HG03103 (cell line): ENCODE measurements around the gene CTIF.
A peak's percentile ranks its signal among the peaks of the same experiment; 100 is the strongest.

Source experiments
- ATAC-seq: cut with Tn5 transposase; IDR thresholded peaks from one replicate; pipeline ENCODE4 v1.9.1; 2021; ENCODE audit warnings: low read depth; ENCODE audit not compliant: unreplicated experiment

CTIF gene

DNA sequence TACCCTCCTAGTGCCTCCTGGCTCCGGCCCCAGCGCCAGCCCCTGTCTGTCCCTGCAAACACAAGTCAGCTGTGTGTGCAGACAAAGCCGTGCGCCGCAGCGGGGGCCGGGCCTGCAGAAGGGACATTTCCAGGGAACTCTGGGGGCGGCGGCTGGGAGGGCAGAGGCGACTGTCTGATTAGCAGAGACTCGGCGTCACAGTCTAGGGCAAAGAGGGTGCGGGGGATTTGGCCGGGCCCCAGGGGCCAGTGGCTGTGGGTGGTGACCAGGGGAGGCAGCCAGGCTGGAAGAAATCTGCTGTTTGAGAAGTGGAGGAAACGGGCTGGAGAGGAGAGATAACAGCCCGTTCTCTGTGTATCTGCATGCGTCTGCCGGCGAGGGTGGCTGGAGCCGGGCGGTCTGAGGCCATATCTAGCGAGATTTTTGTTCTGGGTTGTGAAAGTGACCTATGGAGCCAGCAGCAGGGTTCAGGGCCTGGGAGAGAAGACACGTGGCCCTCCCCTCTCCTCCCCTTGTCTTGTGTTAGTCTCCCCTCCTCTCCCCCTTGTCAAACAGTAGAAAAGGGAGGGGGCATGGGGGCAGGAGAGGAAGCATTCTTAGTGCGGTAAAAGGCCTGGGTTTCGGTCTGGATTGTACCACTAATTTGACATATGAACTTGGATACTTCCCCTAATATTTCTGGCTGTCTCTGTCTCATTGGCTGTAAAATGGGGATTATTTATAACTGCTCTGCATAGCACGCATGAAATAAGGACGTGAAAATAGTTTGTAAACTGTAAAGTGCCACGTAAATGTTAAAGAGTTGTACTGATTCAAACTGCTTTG, 242.5 kb downstream of the CTIF start:
- ATAC-seq: no peak

- ATAC-seq: no peak
Observed at GRCh38 chr18:48781988-48782363, 243.1 kb downstream of the CTIF start.

- ATAC-seq: no peak
Observed at GRCh38 chr18:48782381-48782861, 243.6 kb downstream of the CTIF start.

DNA sequence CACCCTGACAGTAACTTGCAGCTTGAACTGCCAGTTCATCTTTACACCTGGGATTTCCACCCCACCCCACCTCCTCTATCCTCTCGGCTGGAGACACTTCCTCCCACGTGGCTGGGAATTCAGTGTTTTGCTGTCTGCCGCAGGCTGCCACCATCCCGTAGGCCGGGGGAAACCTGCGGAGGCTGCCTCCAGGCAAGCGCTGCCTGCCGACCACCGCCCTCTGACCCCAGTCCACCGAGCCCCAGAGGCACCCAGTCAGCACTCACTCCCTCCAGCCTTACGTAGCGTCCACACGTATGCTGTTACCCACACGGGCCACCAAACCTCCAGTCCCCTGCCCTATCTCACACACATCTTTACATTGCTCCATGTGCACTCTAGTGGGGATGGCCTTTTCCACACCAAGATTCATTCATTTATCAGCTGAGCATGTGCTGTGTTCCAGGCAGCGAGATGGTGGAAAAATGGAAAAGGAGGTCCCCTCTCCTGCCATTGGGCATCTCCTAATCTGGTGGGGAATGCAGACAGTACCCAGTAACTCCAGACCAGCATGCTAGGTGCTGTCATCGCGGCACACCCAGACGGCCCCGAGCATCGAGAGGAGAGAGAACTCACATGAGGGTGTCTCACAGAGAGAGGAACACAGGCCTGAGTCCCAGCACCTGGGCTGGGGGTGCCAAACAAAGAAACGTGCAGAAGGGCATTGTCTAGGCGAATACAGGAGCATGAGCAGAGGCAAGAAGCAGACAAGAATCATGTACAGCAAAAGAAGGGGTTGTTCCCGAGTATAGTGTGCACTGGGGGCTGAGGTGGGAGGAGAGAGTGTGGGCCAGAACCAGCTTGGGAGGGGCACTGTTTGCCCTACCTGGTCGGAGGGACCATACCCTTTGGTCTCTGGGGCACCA, 245.0 kb downstream of the CTIF start:
- ATAC-seq: no peak

DNA sequence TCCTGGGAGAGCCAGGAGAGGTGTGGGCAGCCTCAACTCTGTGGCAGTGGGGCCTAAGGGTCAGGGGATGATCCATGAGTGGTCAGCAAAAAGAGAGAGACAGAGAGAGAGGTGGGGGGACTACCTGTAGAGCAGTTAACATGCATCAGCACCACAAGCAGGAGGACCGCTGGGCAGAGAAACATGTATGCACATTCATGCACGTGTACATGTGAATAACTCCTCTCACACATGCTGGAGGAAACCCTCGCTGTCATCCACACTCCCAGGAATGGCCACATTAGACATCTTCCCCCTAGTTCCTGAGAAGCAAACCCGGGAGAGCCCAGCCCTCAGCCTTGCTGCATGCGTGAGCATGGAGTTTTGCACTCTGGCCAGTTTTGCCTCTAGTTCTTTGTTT, 245.8 kb downstream of the CTIF start:
- ATAC-seq: peak; percentile 16

DNA sequence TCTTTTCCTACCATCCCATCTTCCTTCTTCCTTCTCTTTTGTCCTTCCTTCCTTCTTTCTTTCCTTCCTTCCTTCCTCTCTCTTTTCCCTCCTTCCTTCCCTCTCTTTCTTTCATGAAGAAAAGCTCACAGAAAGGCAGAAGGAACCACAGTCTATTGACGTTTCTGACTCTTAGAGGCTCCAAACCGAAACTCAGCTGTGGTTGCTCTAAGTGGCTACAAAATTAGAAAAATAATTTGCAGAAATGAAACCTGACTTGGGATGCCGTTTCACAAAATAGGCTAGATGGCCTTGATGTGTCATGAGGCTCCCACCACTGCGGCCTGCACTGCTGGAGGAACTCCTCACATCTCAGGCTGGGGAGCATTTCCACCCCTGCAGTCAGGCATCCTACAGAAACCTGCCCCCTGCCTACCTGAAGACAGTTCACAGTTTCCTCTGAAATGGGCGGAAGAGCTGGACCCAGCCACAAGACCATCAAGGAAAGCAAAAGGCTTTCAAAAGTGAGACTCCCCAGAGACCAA, 246.3 kb downstream of the CTIF start:
- ATAC-seq: peak; percentile 89

GRCh38 chr18:48785736-48786454, 247.1 kb downstream of the CTIF start:
- no peak for ATAC-seq

DNA sequence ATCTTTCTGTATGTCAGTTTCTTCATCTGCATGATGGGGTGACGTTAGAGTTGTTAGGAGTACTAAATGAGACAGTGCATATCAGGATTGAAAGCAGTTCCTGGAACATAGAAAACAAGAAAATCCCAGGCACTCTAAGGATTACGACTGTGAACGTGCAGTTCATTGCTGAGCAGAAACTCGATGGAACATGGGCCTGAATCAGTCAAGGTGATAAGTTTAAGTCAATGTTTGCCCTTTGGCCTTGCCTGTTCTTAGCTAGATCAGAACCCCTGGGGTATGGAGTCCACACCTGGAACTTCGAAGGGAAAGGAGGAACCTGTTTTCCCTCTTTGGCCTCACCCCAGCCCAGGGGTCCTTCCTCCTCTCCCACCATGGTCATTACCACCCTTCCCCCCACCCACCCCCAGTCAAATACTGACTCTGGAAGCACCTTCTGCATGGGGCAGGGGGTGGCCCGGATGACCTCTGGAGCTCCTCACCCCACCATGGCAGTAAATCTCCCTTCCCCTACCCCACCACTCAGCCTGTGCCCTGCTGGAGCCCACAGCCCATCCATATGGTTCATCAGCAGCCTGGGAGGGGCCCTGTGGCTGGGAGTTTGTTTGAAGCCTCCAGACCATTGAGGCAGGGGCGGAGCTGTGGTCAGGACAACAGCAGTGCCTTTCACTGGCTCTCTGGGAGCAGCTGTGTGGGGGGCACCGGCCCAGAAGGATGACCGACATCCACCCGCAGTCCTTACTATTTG, 247.8 kb downstream of the CTIF start:
- ATAC-seq: no peak

GRCh38 chr18:48787203-48788151, 248.6 kb downstream of the CTIF start:
- no peak for ATAC-seq

DNA sequence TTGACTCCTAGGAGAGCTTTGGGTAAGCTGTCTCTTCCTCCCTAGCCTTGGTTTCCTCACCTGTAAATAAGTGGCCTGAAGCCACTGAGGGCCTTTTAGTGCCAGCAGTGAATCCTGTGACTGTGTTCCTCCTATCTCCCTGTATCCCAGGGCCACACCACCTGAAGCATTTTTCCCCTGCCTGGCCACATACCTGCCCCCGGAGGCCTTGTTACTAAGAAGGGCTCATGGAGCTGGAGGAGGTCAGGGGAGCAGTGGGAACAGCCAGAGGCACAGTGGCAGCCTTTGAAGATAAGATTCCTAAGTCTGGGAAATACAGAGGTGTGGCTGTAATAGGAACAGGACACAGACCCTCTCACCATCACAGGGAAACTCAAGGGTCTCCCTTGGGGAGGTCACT, 249.5 kb downstream of the CTIF start:
- ATAC-seq: no peak

GRCh38 chr18:48789259-48789812, 250.5 kb downstream of the CTIF start:
- ATAC-seq: no peak

DNA sequence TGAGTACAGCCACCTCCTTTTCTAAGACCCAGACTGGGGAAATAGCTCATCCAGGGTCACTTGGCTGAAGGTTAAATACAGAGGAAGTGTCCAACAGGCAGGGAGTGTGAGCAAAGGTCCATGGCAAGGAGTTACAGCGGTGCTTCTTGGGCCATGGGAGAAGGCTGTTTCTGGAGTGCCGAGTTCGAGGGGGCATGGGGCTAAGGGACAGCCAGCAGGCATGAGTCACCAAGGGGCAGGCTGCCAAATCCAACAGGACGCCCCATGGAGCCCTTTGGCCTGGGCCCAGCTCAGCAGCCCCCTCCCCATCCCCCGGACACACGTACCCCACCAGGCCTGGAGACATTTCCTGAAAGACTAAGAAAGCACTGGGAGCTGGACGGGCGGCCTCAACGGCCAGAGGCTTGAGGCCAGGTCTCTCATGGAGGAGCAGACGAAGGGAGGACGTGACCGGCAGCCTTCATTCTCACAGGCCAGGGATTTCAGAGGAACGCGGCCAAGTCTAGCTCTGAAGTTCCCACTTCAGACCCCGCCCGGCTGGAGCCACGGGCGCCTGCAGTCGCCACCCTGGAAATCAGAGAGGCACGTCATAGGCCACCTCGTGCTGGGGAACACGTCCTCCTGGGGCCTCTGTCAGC, 251.5 kb downstream of the CTIF start:
- ATAC-seq: no peak

- no peak for ATAC-seq
Observed at GRCh38 chr18:48790869-48791635, 252.2 kb downstream of the CTIF start.

GRCh38 chr18:48791636-48792105, 252.8 kb downstream of the CTIF start:
- no peak for ATAC-seq

DNA sequence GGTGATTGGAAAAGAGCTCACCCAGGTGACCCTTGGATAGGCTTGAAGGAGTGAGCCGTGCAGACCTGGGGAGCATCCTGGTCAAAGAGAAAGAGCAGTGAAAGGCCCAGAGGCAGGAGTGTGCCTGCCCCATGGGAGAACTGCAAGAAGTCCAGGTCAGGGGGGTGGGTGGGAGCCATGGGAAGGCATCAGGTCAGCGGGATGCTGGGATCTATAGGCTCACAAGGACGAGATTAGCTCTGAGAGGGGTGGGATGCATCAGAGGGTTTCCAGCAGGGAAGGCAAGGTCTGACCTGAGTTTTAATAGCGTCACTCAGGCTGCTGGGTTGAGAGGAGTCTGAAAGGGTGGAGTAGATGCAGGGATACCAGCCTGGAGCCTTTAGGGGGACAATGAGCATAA, 253.3 kb downstream of the CTIF start:
- ATAC-seq: no peak

DNA sequence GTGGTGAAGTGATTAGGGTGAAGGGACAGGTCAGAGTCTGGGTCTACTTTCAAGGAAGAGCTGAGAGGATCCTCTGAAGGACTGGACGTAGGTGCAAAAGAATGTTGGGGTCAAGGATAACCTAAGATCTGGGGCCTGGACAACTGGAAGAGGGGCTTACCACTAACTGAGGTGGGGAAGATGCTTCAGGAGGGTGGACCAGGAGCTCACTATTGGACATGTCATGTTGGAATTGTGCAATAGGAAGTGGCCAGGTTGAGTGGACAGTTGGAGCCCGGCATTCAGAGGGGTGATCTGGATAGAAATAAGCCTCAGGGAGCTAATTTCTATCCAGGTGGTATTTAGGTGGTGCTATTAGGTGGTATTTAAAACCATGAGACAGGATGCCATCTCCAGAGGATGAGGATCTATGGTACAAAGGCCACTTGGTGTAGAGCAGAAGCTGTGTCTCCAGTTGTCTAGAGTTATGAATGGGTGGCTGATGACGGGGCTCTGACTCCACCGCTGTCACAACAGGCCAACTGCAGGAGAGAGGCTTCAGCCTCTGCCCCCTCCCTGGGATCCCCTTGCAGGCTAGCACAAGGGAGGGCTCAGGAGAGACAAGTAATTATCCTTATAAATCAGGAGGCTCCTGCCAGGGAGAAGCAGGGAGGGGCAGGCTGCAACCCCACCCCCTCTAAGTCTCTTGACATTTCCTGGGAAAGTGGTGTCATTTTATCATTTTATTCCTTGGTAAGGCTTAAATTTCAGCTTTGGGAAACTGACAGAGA, 254.0 kb downstream of the CTIF start:
- ATAC-seq: no peak
